GM12878 (cell line): Measurements from ENCODE around the gene S100A16. TPM values are rescaled to one million over a fixed set of nuclear protein-coding genes. Genes with fewer than 3 reads are reported as not detected.

Experiments
- ATAC-seq: fragments of 200-7000 bp; cut with Tn5 transposase; 3 replicates; pipeline ENCODE4 v1.9.1; 2020; ENCODE audit warnings: mild to moderate bottlenecking, moderate library complexity
- BruUV-seq: library from RNA; stranded (reverse); fragments of 400-500 nt; replicated peaks from 2 replicates; lab custom pipeline; 2021; lab: Mats Ljungman, UMichigan
- CTCF ChIA-PET: fragments of 300-600 bp; sonication (Branson Sonifier 250); formaldehyde crosslinking; extraction: SDS; loops from one replicate; lab custom pipeline; 2021; ENCODE audit warnings: inconsistent platforms; lab: Yijun Ruan, JAX
- POLR2A ChIA-PET: fragments of 350-600 bp; formaldehyde crosslinking; extraction: SDS; loops from one replicate; lab custom pipeline; 2021; ENCODE audit warnings: inconsistent platforms; lab: Charles Lee
- RAD21 ChIA-PET: fragments of 300-600 bp; sonication (Branson Sonifier 250); formaldehyde crosslinking; loops from one replicate; lab custom pipeline; 2023; ENCODE audit warnings: antibody characterized with exemption; ENCODE audit not compliant: unreplicated experiment; lab: Charles Lee
- SMC1A ChIA-PET: fragments of 300-600 bp; sonication (Branson Sonifier 250); formaldehyde crosslinking; loops from one replicate; lab custom pipeline; 2023; ENCODE audit not compliant: unreplicated experiment, uncharacterized antibody; lab: Charles Lee
- DNase-seq: peaks from one replicate; pipeline ENCODE4 v3.0.0-alpha.2; 2011; ENCODE audit warnings: low read depth, low spot score
- FAIRE-seq: peaks from 3 replicates; lab custom pipeline; 2011; peaks lifted over from hg19 to GRCh38; lab: Jason Lieb, UNC
- H2AFZ ChIP-seq: 2 replicates; pipeline ENCODE4 v1.6.0; 2011; ENCODE audit warnings: low read depth, low read length, control low read depth; ENCODE audit not compliant: control insufficient read depth
- H3K27ac ChIP-seq: 2 replicates; pipeline ENCODE4 v1.5.1; 2011; ENCODE audit warnings: control low read depth; ENCODE audit not compliant: control insufficient read depth, insufficient read depth
- H3K27me3 ChIP-seq, 2 experiments: replicated peaks in 1 of 2; 2 replicates each; pipeline versions ENCODE4 v1.6.0 to v1.6.1; 2011; ENCODE audit warnings: low read length in 1 of 2; ENCODE audit not compliant: control insufficient read depth in 2 of 2, insufficient read depth in 2 of 2
- H3K36me3 ChIP-seq, 2 experiments: 2 replicates each; pipeline ENCODE4 v1.5.1; 2011; ENCODE audit warnings: low read length in 1 of 2; ENCODE audit not compliant: control insufficient read depth in 2 of 2, insufficient read depth in 2 of 2
- H3K4me1 ChIP-seq: 2 replicates; pipeline ENCODE4 v1.6.1; 2011; ENCODE audit warnings: mild to moderate bottlenecking, low read length, moderate library complexity, mixed read lengths; ENCODE audit not compliant: control insufficient read depth, insufficient read depth
- H3K4me2 ChIP-seq: 2 replicates; pipeline ENCODE4 v1.6.0; 2011; ENCODE audit warnings: control low read depth; ENCODE audit not compliant: control insufficient read depth, insufficient read depth
- H3K4me3 ChIP-seq: fragments of 200-600 bp; sonication (generic); 2 replicates; pipeline ENCODE4 v1.5.1; 2016
- H3K79me2 ChIP-seq: 2 replicates; pipeline ENCODE4 v1.6.0; 2011; ENCODE audit warnings: low read length; ENCODE audit not compliant: control insufficient read depth, insufficient read depth
- H3K9ac ChIP-seq: 2 replicates; pipeline ENCODE4 v1.8.0; 2011; ENCODE audit warnings: low read length, control low read depth, mixed read lengths; ENCODE audit not compliant: control insufficient read depth, insufficient read depth
- H3K9me3 ChIP-seq: replicated peaks from 3 replicates; pipeline ENCODE4 v1.5.1; 2011; ENCODE audit warnings: mild to moderate bottlenecking, low read length; ENCODE audit not compliant: control insufficient read depth, insufficient read depth
- H4K20me1 ChIP-seq: 2 replicates; pipeline ENCODE4 v1.6.0; 2011; ENCODE audit not compliant: control insufficient read depth, insufficient read depth
- FOXK2 ChIP-seq: fragments of 450-650 bp; IDR thresholded peaks from 2 replicates; pipeline ENCODE4 v1.6.1; 2017; ENCODE audit warnings: mild to moderate bottlenecking, moderate library complexity
- JUNB ChIP-seq: IDR thresholded peaks from 2 replicates; pipeline ENCODE4 v1.6.1; 2016; ENCODE audit warnings: antibody characterized with exemption, mild to moderate bottlenecking
- MEF2B ChIP-seq: fragments of 450-650 bp; IDR thresholded peaks from 2 replicates; pipeline ENCODE4 v1.6.1; 2018; ENCODE audit warnings: mild to moderate bottlenecking, moderate library complexity; ENCODE audit not compliant: partially characterized antibody, poor library complexity, severe bottlenecking
- MYC ChIP-seq: IDR thresholded peaks from 2 replicates; pipeline ENCODE4 v1.6.1; 2011; ENCODE audit warnings: mild to moderate bottlenecking, low read length, moderate library complexity, inconsistent platforms; ENCODE audit not compliant: insufficient read depth, insufficient replicate concordance, insufficient read length, severe bottlenecking
- RBBP5 ChIP-seq: fragments of 200-600 bp; sonication (generic); conservative IDR thresholded peaks from 2 replicates; pipeline ENCODE4 v1.6.1; 2016
- RELB ChIP-seq: fragments of 450-650 bp; IDR thresholded peaks from 2 replicates; pipeline ENCODE4 v1.6.1; 2017; ENCODE audit warnings: low read depth, mild to moderate bottlenecking, moderate library complexity
- SMAD5 ChIP-seq: IDR thresholded peaks from 2 replicates; pipeline ENCODE4 v1.6.1; 2016; ENCODE audit warnings: antibody characterized with exemption, low read depth
- ZNF384 ChIP-seq: IDR thresholded peaks from 2 replicates; pipeline ENCODE4 v1.6.1; 2012; ENCODE audit warnings: low read depth, mild to moderate bottlenecking, low read length, improper control_type of control experiment, borderline replicate concordance
- WGBS: methylation state at CpG from one replicate; pipeline ENCODE4 v1.1.6; 2016; ENCODE audit warnings: low lambda C conversion rate; ENCODE audit not compliant: insufficient replicate concordance, insufficient coverage; ENCODE audit errors: missing lambda C conversion rate; 5-methylcytosine and 5-hydroxymethylcytosine counted together
- in situ Hi-C: fragments of 300-500 bp; cut with MboI; formaldehyde crosslinking; loops from 9 replicates; pipeline ENCODE4 v1.14.3; 2018; ENCODE audit warnings: mixed read lengths
- intact Hi-C: fragments of 100-400 bp; cut with micrococcal nuclease; formaldehyde crosslinking; loops from one replicate; pipeline ENCODE4 v1.14.2; 2022; ENCODE audit not compliant: unreplicated experiment
- polyA plus RNA-seq, 11 experiments: library from polyadenylated mRNA; depleted of rRNA in 4 of 11; unstranded in 6 of 11; stranded (reverse) in 5 of 11; fragments of >200 nt; fragmentation: Nextera tagmentation in 4 of 11; fragmentation: Illumina TruSeq in 1 of 11; extraction: Ambion mirVana in 4 of 11; extraction: Trizol in 1 of 11; gene quantifications; 1 replicate in 1 of 11; 2 replicates in 10 of 11; pipeline versions ENCODE4 v1.2.1 to v1.2.3, GENCODE V29; 2011 to 2016; ENCODE audit warnings: inconsistent platforms in 2 of 11, missing spikeins in 2 of 11, low read depth in 1 of 11
- total RNA-seq, 4 experiments: library from RNA; depleted of rRNA in 3 of 4; stranded (reverse); fragments of >200 nt in 3 of 4; fragmentation: Illumina TruSeq in 1 of 4; extraction: Trizol in 1 of 4; gene quantifications; 2 replicates each; pipeline versions ENCODE4 v1.2.1 to v1.2.3, GENCODE V29; 2013 to 2021

The S100A16 gene
- total and polyA plus RNA-seq, 10 of the 15 experiments (the other 5 are each of a cell fraction or from before 2014, with no cell fraction given): 0.14 to 0.51 (median 0.25) TPM; not detected in 6

GRCh38 chr1:153570874-153571273 is 42.1 kb downstream of the S100A16 start (continued):
- TF ChIP-seq JUNB: no peak
- TF ChIP-seq MEF2B: no peak
- TF ChIP-seq RBBP5: no peak
- no peak for TF ChIP-seq SMAD5
- no peak for TF ChIP-seq RELB

- Histone ChIP-seq H3K4me1 (peaks cover 23% of the 10 kb centered on the region), H4K20me1 (no peaks in the 10 kb centered on the region), H3K4me3 (no peak overlapping the region), H3K79me2 (no peaks in the 10 kb centered on the region), H3K9me3 (no peaks in the 10 kb centered on the region), H3K4me2 (no peak overlapping the region), H3K27ac (no peak overlapping the region), H3K36me3 (no peaks in the 10 kb centered on the region), H3K9ac (no peak overlapping the region), H3K27me3 (no peaks in the 10 kb centered on the region), H2AFZ (no peak overlapping the region)
- DNase-seq (no peak), ATAC-seq (no peak), FAIRE-seq (no peak)
- in situ Hi-C loops (no loop called here), intact Hi-C loops (loop anchor here (2.0 to 5.0 kb wide), 3 partner anchors 37 to 217 kb away; no protein-coding TSS in a partner anchor)
- 21% methylated on average over 8 of the region's 8 CpGs for WGBS
- TF ChIP-seq FOXK2 (no peak), ZNF384 (no peak), MYC (no peak)
- ChIA-PET POLR2A (interaction anchor here (0.6 kb wide), 1 partner anchor 106 kb away, joined by 4 read pairs; no protein-coding TSS in a partner anchor), CTCF (interaction anchor here (1.3 to 7.5 kb wide), 9 partner anchors 25 to 212 kb away, joined by 3 to 216 read pairs (median 7); partner anchors contain the start of genes CHTOP, S100A14, S100A6 and S100A9), RAD21 (interaction anchor here (4.1 to 5.2 kb wide), 3 partner anchors 36 to 59 kb away, joined by 59 to 74 read pairs (median 60); partner anchors contain the start of genes S100A14 and S100A6), SMC1A (interaction anchor here (1.2 to 4.0 kb wide), 6 partner anchors 36 to 103 kb away, joined by 3 to 72 read pairs (median 6); partner anchors contain the start of genes CHTOP, S100A1, S100A14 and S100A6)
- no TSS peak for BruUV-seq
Observed at GRCh38 chr1:153569465-153569864, 43.5 kb downstream of the S100A16 start.
